Endothelial cell of umbilical vein (primary cell): ENCODE measurements around the gene RHEX. TPM values are rescaled to one million over a fixed set of nuclear protein-coding genes. Genes with fewer than 3 reads are reported as not detected.

Experiments
- BruUV-seq: library from RNA; stranded (reverse); fragments of 400-500 nt; replicated peaks from 2 replicates; lab custom pipeline; 2021; lab: Mats Ljungman, UMichigan
- CTCF ChIA-PET: fragments of 300-600, 350-600 bp; sonication (Branson Sonifier 250); formaldehyde crosslinking; loops from one replicate; lab custom pipeline; 2021; ENCODE audit warnings: antibody characterized with exemption, inconsistent platforms; lab: Charles Lee
- POLR2A ChIA-PET: fragments of 300-600, 350-600 bp; sonication (Branson Sonifier 250); formaldehyde crosslinking; loops from one replicate; lab custom pipeline; 2021; ENCODE audit warnings: antibody characterized with exemption, inconsistent platforms; lab: Charles Lee
- DNase-seq: peaks from one replicate; pipeline ENCODE4 v3.0.0-alpha.2; 2011; ENCODE audit warnings: low read depth, low spot score
- FAIRE-seq: peaks from 2 replicates; lab custom pipeline; 2011; peaks lifted over from hg19 to GRCh38; lab: Jason Lieb, UNC
- H2AFZ ChIP-seq: 2 replicates; pipeline ENCODE4 v1.6.0; 2012; ENCODE audit warnings: low read depth, low read length, control low read depth, inconsistent platforms
- H3K27ac ChIP-seq: 2 replicates; pipeline ENCODE4 v1.5.1; 2011; ENCODE audit warnings: low read depth, mild to moderate bottlenecking, control low read depth, low read length, moderate library complexity; ENCODE audit not compliant: insufficient read depth
- H3K27me3 ChIP-seq, 2 experiments: 2 replicates each; pipeline versions ENCODE4 v1.6.0 to v1.6.1; 2011; ENCODE audit warnings: low read length in 2 of 2, mixed read lengths in 1 of 2; ENCODE audit not compliant: control insufficient read depth in 2 of 2, insufficient read depth in 2 of 2
- H3K36me3 ChIP-seq, 2 experiments: 2 replicates in 1 of 2; 3 replicates in 1 of 2; pipeline ENCODE4 v1.5.1; 2011; ENCODE audit warnings: low read length in 2 of 2, mild to moderate bottlenecking in 1 of 2, moderate library complexity in 1 of 2; ENCODE audit not compliant: control insufficient read depth in 2 of 2, insufficient read depth in 2 of 2; ENCODE audit errors: extremely low read depth in 1 of 2
- H3K4me1 ChIP-seq: 3 replicates; pipeline ENCODE4 v1.5.1; 2011; ENCODE audit warnings: mild to moderate bottlenecking, low read length; ENCODE audit not compliant: control insufficient read depth, insufficient read depth; ENCODE audit errors: extremely low read depth
- H3K4me2 ChIP-seq: 2 replicates; pipeline ENCODE4 v1.6.1; 2011; ENCODE audit warnings: low read length, control low read depth, mixed read lengths; ENCODE audit not compliant: insufficient read depth
- H3K4me3 ChIP-seq, 3 experiments: fragments of 200-600 bp in 1 of 3; sonication (generic), shearing (Covaris generic) in 1 of 3; replicated peaks in 1 of 3; 2 replicates each; pipeline ENCODE4 v1.5.1; 2011 to 2016; ENCODE audit warnings: control low read depth in 3 of 3, low read length in 3 of 3, mild to moderate bottlenecking in 2 of 3, inconsistent platforms in 1 of 3, low read depth in 1 of 3, moderate library complexity in 1 of 3; ENCODE audit not compliant: insufficient read depth in 1 of 3
- H3K79me2 ChIP-seq: 2 replicates; pipeline ENCODE4 v1.6.0; 2012; ENCODE audit warnings: low read length, inconsistent platforms; ENCODE audit not compliant: control insufficient read depth, insufficient read depth
- H3K9ac ChIP-seq: replicated peaks from 2 replicates; pipeline ENCODE3; 2011; ENCODE audit warnings: low read length, control low read depth; ENCODE audit not compliant: insufficient read depth; ENCODE audit errors: extremely low read depth
- H3K9me1 ChIP-seq: replicated peaks from 3 replicates; pipeline ENCODE4 v1.6.0; 2011; ENCODE audit warnings: mild to moderate bottlenecking, low read length; ENCODE audit not compliant: control insufficient read depth, insufficient read depth; ENCODE audit errors: extremely low read depth
- H3K9me3 ChIP-seq: replicated peaks from 2 replicates; pipeline ENCODE4 v1.5.1; 2012; ENCODE audit warnings: low read length, inconsistent platforms; ENCODE audit not compliant: control insufficient read depth, insufficient read depth
- H4K20me1 ChIP-seq: replicated peaks from 2 replicates; pipeline ENCODE3; 2011; ENCODE audit warnings: mild to moderate bottlenecking, low read length; ENCODE audit not compliant: control insufficient read depth, insufficient read depth; ENCODE audit errors: extremely low read depth
- CTCF ChIP-seq, 2 donors: IDR thresholded peaks; 1 replicate in 1 of 2; 2 replicates in 1 of 2; pipeline ENCODE4 v1.5.1; 2011; ENCODE audit warnings: low read length in 2 of 2, mild to moderate bottlenecking in 2 of 2, moderate library complexity in 2 of 2, control low read depth in 1 of 2, inconsistent platforms in 1 of 2, low read depth in 1 of 2; ENCODE audit not compliant: insufficient read depth in 1 of 2; ENCODE audit errors: extremely low read depth in 1 of 2
- EZH2 ChIP-seq: IDR thresholded peaks from 2 replicates; pipeline ENCODE4 v1.6.1; 2012; ENCODE audit warnings: borderline replicate concordance, low read depth, mild to moderate bottlenecking, moderate library complexity, low read length, inconsistent platforms; ENCODE audit not compliant: severe bottlenecking
- FOS ChIP-seq: IDR thresholded peaks from 2 replicates; pipeline ENCODE4 v1.6.1; 2011; ENCODE audit warnings: mild to moderate bottlenecking, low read length, moderate library complexity, borderline replicate concordance; ENCODE audit not compliant: insufficient read depth
- GATA2 ChIP-seq: IDR thresholded peaks from 2 replicates; pipeline ENCODE4 v1.7.0; 2011; ENCODE audit warnings: low read depth, mild to moderate bottlenecking, moderate library complexity, mixed read lengths, low read length; ENCODE audit not compliant: insufficient read length, insufficient read depth
- JUN ChIP-seq: IDR thresholded peaks from 2 replicates; pipeline ENCODE4 v1.6.1; 2011; ENCODE audit warnings: borderline replicate concordance, low read depth; ENCODE audit not compliant: insufficient read length, insufficient read depth
- MAX ChIP-seq: IDR thresholded peaks from 2 replicates; pipeline ENCODE4 v1.6.1; 2011; ENCODE audit not compliant: insufficient read depth, insufficient read length
- MYC ChIP-seq: IDR thresholded peaks from one replicate; pipeline ENCODE4 v1.6.1; 2011; ENCODE audit warnings: mild to moderate bottlenecking, low read depth, low read length
- POLR2A ChIP-seq: IDR thresholded peaks from 2 replicates; pipeline ENCODE4 v1.6.1; 2012; ENCODE audit warnings: low read depth, mild to moderate bottlenecking, control low read depth, low read length
- POLR2AphosphoS5 ChIP-seq: IDR thresholded peaks from 2 replicates; pipeline ENCODE4 v1.6.1; 2012; ENCODE audit warnings: low read depth, mild to moderate bottlenecking, control low read depth, low read length, moderate library complexity; ENCODE audit not compliant: insufficient read depth
- dilution Hi-C: fragments of 300-500 bp; cut with MboI; formaldehyde crosslinking; loops from one replicate; pipeline ENCODE4 v1.15.0; 2019; ENCODE audit warnings: low sequenced_read_pairs; ENCODE audit not compliant: extremely low pct_ligation_motif_present
- intact Hi-C: fragments of 100-400 bp; cut with micrococcal nuclease; formaldehyde crosslinking; loops from one replicate; pipeline ENCODE4 v1.10.0; 2022
- polyA plus RNA-seq, 4 experiments: library from polyadenylated mRNA; depleted of rRNA in 3 of 4; stranded (reverse) in 3 of 4; unstranded in 1 of 4; fragments of >200 nt; gene quantifications; 2 replicates each; pipeline versions ENCODE4 v1.2.1 to v1.2.3, GENCODE V29; 2011 to 2012; ENCODE audit warnings: missing spikeins in 1 of 4
- total RNA-seq: library from RNA; stranded (reverse); gene quantifications from 2 replicates; pipeline ENCODE4 v1.2.3, GENCODE V29; 2021

Gene RHEX
- total and polyA plus RNA-seq, 2 donors (not counting 3 experiments of a cell fraction or from before 2014, with no cell fraction given), result not detected

GRCh38 chr1:206015071-206015470 lies 37.9 kb upstream of the RHEX start:
- Histone ChIP-seq H3K9ac (no peak overlapping the region), H3K4me3 (no peak overlapping the region), H3K36me3 (no peaks in the 10 kb centered on the region), H3K4me1 (no peaks in the 10 kb centered on the region), H3K4me2 (no peak overlapping the region), H3K9me3 (no peaks in the 10 kb centered on the region), H3K79me2 (no peaks in the 10 kb centered on the region), H3K27ac (no peak overlapping the region), H3K27me3 (peaks cover 0 to 1% of the 10 kb centered on the region in 2 experiments), H4K20me1 (no peaks in the 10 kb centered on the region), H2AFZ (no peak overlapping the region), H3K9me1 (no peaks in the 10 kb centered on the region)
- TF ChIP-seq MYC (no peak), GATA2 (no peak), EZH2 (no peak), JUN (no peak), FOS (no peak), MAX (no peak), CTCF (IDR thresholded peaks at IDR 0.05; ENCODE audit: extremely low read depth in 1 of 2, insufficient read depth in 1 of 2, low read depth in 1 of 2, low read length in 2 of 2) (no peak), POLR2AphosphoS5 (no peak), POLR2A (no peak)
- intact Hi-C loops, result no loop called here
- dilution Hi-C loops, result no loop called here
- no peak for FAIRE-seq
- ChIA-PET POLR2A (no interaction called here), CTCF (interaction anchor here (1.0 to 1.3 kb wide), 5 partner anchors 15 to 96 kb away, joined by 3 to 6 read pairs (median 4); no protein-coding TSS in a partner anchor)
- DNase-seq, result no peak
- BruUV-seq, result no TSS peak
